IPS DF 4.7 (cell line): ENCODE data around the gene CD2AP.
A peak's percentile ranks its signal among the peaks of the same experiment; 100 is the strongest.
"Not testable (repeated sequence)": the region's sequence is repeated elsewhere in the genome, so short reads cannot be mapped to it uniquely, and the experiment has no call there.

Source experiments
- DNase-seq: peaks from one replicate; pipeline ENCODE4 v3.0.0-alpha.2; 2013; ENCODE audit warnings: low spot score; ENCODE audit errors: extremely low read depth

The CD2AP gene

GRCh38 chr6:47566602-47567001 lies 89.0 kb downstream of the CD2AP start:
- DNase-seq: not testable (repeated sequence)

- DNase-seq: no peak
Observed at GRCh38 chr6:47567586-47567985, 90.0 kb downstream of the CD2AP start.

GRCh38 chr6:47571488-47571887 lies 93.9 kb downstream of the CD2AP start:
- no peak for DNase-seq

DNA sequence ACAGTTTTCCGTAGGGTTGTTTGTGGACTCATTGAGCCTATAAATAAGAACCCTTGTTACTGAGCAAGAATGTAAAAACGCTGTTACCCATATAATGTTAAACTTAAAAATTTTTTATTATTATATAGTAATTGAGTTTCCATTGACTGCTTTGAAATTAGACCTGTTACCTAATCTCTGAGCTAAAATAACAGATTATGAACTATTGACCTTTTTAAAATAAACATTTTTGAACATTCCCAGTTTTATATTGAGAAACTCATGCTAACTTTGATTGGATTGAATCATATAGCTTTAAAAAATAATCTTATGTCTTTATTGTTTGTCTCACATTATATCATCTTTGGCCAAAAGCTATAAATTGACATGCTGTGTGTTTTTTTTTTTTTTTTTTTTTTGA lies 95.5 kb downstream of the CD2AP start:
- DNase-seq: no peak

DNA sequence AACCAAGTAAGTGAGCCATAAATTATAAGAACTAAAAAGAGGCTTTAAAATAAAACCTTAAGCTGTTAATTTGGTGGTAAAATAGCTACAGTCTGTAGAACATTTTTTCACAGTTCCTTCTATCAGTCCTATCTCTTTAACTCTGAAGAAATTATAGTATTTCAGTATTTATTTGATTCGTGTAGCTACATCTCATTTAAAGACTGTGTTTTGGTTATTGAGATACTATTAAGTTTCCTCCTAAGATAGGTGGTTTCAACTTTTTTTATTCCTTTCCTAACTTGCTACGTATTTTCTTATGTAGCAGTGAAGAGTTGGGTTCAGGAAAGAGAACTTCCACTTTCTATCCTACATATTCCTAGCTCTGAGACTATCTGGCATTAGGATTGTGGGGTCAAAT lies 97.2 kb downstream of the CD2AP start:
- DNase-seq: no peak

- DNase-seq: no peak
Observed at GRCh38 chr6:47579040-47579439, 101.5 kb downstream of the CD2AP start.

- DNase-seq: no peak
Observed at GRCh38 chr6:47581591-47581990, 104.0 kb downstream of the CD2AP start.

DNA sequence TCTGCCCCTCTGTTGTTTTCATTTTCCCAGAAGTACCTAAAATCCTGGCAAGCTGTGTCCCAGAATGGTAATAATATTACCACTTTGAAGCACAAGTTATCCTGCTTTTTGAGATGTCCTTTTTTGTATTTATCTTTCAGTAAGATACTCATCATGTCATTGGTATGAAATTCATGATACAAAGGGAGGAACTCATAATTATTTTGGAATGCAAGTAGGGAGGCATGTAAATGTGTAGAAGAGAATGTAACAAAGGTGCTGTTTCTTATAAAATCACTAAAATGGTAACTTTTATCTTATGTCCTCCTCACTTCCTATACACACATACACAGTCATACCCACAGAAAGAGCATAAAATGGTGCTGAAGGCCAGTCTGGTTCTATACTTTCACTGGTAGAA lies 109.9 kb downstream of the CD2AP start:
- no peak for DNase-seq

DNA sequence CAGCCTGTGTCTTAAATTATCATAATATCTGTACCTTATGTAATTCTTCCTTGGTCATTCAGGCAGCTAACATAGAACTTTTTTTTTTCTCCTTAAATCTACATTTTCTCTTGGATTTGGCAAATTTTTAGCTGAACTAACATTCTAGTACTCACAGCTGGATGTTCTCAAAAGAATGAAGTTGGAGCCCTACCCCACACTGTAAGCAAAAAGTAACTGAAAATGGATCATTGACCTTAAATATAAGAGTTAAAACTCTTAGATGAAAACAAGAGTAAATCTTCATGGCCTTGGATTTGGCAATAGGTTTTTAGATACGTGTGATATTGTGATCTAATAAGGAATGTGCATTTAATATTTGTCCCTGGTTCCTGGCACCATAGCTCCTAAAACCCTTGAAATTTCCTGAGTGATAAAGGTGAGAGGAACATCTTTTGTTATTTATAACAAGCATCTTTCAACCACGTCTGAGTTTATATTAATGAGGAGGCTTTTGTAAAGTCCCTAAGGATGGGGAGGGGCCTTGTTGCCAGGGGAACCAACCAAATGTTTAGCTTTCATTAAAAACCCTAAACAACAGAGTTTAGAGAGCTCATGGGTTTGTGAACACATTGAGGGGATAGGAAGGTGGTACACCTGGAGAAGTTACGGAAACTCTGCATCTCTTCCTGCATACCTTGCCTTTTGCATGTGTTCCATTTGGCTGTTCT lies 114.7 kb downstream of the CD2AP start:
- no peak for DNase-seq

DNA sequence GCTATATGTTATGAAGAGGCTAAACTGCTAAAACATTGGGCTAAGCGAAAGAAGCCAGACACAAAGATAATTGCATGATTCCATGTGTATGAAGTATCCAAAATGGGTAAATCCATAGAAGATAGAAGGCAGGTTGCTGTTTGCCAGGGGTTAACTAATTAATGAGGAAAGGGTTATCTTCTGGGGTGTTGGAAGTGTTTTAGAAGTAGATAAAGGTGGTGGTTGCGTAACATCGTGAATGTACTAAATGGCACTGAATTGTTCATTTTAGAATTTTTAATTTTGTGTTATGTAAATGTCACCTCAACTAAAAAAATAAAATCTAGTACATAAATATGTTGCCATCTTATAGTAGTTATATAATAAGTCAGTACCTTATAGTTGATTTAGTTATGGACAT lies 116.4 kb downstream of the CD2AP start:
- no peak for DNase-seq

- no peak for DNase-seq
Observed at GRCh38 chr6:47595785-47596184, 118.2 kb downstream of the CD2AP start.

- DNase-seq: no peak
Observed at GRCh38 chr6:47598367-47598766, 120.8 kb downstream of the CD2AP start.

DNA sequence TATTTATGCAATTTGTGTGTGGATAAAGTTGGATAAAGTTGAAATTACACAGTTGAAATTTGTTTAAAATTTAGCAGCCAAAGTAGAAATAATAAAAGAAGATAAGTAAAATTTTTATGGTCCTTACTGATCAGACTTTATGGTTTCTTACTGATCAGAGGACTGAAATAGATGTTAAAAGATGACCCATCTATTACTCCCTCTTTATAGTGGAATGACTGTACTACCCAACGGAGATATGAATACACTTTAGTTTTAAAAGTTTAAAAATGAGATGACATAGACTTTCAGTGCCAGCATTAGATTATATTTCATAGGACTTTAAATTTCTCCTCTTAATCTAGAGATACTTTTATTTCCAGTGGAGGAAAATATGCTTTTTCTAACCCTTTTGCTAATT lies 121.9 kb downstream of the CD2AP start:
- DNase-seq: no peak

DNA sequence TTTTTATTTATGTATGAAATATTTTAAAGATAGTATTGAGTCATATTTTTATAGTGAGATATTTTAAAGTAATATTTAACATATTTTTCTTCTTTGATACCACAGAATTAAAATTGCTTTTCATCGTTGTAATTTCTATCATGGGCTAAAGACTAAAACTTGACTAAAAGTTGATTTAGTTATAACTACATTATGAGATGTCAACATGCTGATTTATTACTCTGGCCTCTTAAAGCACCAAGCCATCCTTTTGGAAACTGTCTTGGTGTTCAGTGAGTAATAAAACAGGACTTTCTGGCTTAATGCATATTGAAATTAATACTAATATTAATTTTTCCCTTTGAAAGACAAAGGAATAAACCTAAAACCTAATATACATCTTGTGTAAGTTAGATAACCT lies 125.6 kb downstream of the CD2AP start:
- DNase-seq: no peak

- no peak for DNase-seq
Observed at GRCh38 chr6:47603995-47604394, 126.4 kb downstream of the CD2AP start.

GRCh38 chr6:47621838-47622449 lies 144.4 kb downstream of the CD2AP start:
- no peak for DNase-seq

GRCh38 chr6:47626782-47627181 lies 149.2 kb downstream of the CD2AP start:
- no peak for DNase-seq

DNA sequence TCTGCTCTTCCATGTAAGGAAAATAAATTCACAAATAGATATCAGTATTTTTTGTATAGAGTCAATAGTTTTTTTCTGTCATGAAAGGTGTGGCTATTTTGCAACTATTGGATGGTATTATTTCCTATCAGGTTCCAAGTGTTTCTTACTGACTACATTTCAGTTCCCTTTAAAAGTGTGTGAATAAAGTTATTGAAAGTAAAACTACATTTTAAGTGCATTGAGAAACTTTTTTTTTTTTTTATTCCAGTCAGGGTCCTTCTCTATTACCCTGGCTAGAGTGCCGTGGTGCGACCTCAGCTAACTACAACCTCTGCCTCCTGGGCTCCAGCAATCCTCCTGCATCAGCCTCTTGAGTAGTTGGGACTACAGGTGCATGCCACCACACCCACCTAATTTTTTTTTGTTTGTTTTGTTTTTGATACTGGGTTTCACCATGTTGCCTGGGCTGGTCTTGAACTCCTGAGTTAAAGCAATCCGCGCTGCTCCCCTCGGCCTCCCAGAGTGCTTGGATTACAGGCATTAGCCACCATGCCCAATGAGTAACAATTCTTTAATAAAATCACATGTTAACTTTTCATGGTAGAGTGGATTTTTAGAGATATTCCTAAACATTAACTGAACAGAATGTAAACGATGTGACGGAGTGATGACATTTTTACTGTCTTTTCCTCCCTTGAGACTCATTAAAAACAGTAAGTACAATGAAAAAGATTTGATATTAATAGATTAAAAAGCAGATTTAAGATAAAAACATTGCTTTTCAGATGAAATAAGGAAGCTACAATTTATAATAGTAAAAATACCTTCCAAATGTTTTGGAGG lies 151.1 kb downstream of the CD2AP start:
- no peak for DNase-seq

DNA sequence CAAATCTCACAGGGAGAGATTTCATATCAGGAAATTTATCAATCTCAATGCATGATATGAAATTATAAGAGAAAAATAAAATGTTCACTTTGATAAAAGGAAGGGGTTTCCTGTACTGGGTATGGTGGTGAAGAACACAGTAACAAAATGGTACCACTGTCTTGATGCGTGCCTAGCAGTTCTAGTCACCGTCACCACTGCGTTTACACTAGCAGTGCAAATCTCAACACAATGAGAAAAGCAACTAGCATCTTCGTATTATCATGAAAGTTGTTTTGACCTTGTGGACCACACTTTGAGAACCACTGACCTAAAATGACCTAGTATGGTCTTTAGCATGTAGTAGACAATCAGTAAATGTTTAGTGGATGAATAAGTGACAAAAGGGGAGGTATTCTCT lies 152.4 kb downstream of the CD2AP start:
- no peak for DNase-seq

DNA sequence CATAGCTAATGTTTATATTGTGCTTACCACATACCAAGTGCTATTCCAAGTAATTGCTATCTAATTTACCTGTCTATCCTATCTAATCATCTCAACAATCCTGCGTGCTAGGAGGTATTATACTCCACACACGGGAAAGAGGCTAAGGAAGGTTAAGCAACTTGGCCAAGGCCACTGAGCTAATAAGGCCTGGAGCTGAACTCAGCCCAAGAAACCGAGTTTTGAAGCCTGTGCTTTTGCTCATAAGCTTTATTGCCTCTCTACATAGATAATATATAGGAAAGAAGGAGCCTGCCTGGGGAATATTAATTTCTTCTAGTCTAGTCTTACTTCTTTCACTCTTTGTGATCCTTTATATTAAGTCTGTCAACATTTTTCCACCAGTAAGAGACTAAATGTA lies 153.0 kb downstream of the CD2AP start:
- DNase-seq: no peak

GRCh38 chr6:47631269-47631772 lies 153.7 kb downstream of the CD2AP start:
- DNase-seq: peak; percentile 28

GRCh38 chr6:47631797-47632196 lies 154.2 kb downstream of the CD2AP start:
- DNase-seq: no peak
